Erythroblast (primary cell): Measurements from ENCODE around the gene NSD1.

ENCODE experiments used
- DNase-seq, 2 experiments: peaks; one replicate each; lab custom pipeline; 2025; lab: John Stamatoyannopoulos, UW
- GATA1 ChIP-seq: IDR thresholded peaks from 2 replicates; pipeline ENCODE4 v1.6.1; 2011; ENCODE audit warnings: low read depth, mild to moderate bottlenecking, control low read depth, low read length, moderate library complexity
- POLR2A ChIP-seq: IDR thresholded peaks from 2 replicates; pipeline ENCODE4 v1.6.1; 2011; ENCODE audit warnings: mild to moderate bottlenecking, low read length

The NSD1 gene

GRCh38 chr5:177316005-177316404, 182.4 kb downstream of the NSD1 start:
- no peak for TF ChIP-seq POLR2A
- no peak for TF ChIP-seq GATA1
- DNase-seq, result no peak

- DNase-seq, result peak; percentile 79 to 86
- no peak for TF ChIP-seq POLR2A
- TF ChIP-seq GATA1, result no peak
Observed at GRCh38 chr5:177317959-177318377, 184.4 kb downstream of the NSD1 start.

GRCh38 chr5:177319913-177320588, 186.5 kb downstream of the NSD1 start:
- DNase-seq, result no peak
- TF ChIP-seq POLR2A, result no peak
- no peak for TF ChIP-seq GATA1

GRCh38 chr5:177320879-177321278, 187.3 kb downstream of the NSD1 start:
- DNase-seq, result no peak
- TF ChIP-seq POLR2A (no peak), GATA1 (no peak)

- no peak for DNase-seq
- TF ChIP-seq GATA1, result no peak
- no peak for TF ChIP-seq POLR2A
Observed at GRCh38 chr5:177325868-177326381, 192.4 kb downstream of the NSD1 start.

GRCh38 chr5:177327539-177328522, 194.3 kb downstream of the NSD1 start:
- no peak for TF ChIP-seq GATA1
- no peak for TF ChIP-seq POLR2A
- no peak for DNase-seq

- DNase-seq, result no peak
Observed at GRCh38 chr5:177328545-177329231, 195.1 kb downstream of the NSD1 start.

GRCh38 chr5:177329883-177330282, 196.3 kb downstream of the NSD1 start:
- no peak for DNase-seq
- TF ChIP-seq POLR2A, result no peak
- no peak for TF ChIP-seq GATA1

More at GRCh38 chr5:177328545-177329231, 195.1 kb downstream of the NSD1 start:
- no peak for TF ChIP-seq GATA1
- no peak for TF ChIP-seq POLR2A

GRCh38 chr5:177330991-177331842, 197.6 kb downstream of the NSD1 start:
- no peak for TF ChIP-seq GATA1
- TF ChIP-seq POLR2A, result no peak
- no peak for DNase-seq

- no peak for DNase-seq
- no peak for TF ChIP-seq POLR2A
- TF ChIP-seq GATA1, result no peak
Observed at GRCh38 chr5:177332031-177332895, 198.7 kb downstream of the NSD1 start.

- TF ChIP-seq POLR2A (no peak), GATA1 (no peak)
Observed at GRCh38 chr5:177332896-177333260, 199.3 kb downstream of the NSD1 start.

GRCh38 chr5:177333420-177334154, 200.0 kb downstream of the NSD1 start:
- no peak for TF ChIP-seq GATA1
- no peak for TF ChIP-seq POLR2A

More at GRCh38 chr5:177332896-177333260, 199.3 kb downstream of the NSD1 start:
- DNase-seq, result no peak

More at GRCh38 chr5:177333420-177334154, 200.0 kb downstream of the NSD1 start:
- DNase-seq, result no peak
